ENCODE measurements around the gene RSL1D1. TPM values are rescaled to one million over a fixed set of nuclear protein-coding genes. Genes with fewer than 3 reads are reported as not detected.

The RSL1D1 gene
- 170 TPM for total RNA-seq

GRCh38 chr16:11851294-11852091 lies at the start of gene RSL1D1:
TSS of gene RSL1D1 (minus strand) at chr16:11851542. CDS start at chr16:11851512, 30 bp downstream.
- DNase-seq (ENCODE audit: low spot score): peak; percentile 94

GRCh38 chr16:11901091-11901490 lies 49.7 kb upstream of the RSL1D1 start:
- no peak for DNase-seq (ENCODE audit: low spot score)

- no peak for DNase-seq (ENCODE audit: low spot score)
These were observed 45.3 kb upstream of the RSL1D1 start for GRCh38 chr16:11896486-11897176.

DNA sequence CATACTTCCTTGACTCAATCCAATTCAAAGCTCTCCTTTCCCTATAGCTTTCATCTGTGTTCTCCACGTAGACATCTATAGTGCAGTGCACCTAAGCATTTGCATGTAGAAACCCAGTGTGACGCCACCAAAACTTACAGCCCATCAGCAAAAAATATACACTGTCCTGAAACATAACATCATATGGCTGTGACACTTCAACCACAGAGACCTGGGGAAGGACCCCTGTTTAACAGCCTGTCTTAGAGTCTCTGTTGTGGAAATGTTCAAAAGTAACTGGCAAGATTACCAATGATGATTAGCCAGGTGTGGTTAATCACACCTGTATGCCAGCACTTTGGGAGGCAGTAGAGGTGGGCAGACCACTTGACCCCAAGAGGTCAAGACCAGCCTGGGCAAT lies 42.2 kb upstream of the RSL1D1 start:
- no peak for DNase-seq (ENCODE audit: low spot score)

DNA sequence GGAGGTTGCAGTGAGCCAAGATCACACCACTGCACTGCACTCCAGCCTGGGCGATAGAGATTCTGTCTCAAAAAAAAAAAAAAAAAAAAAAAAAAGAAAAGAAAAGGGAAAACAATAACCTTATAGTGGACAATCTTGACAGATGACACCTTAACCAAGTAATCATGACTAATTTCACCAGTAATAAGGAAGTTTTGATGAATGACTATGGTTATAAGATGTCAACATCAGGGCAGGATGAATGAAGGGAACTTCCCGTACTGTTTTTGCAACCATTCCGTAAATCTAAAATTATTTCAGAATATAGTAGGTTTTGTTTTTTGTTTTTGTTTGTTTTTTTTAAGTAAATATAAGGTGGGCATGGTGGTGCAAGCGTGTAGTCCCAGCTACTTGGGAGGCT lies 41.4 kb upstream of the RSL1D1 start:
- DNase-seq (ENCODE audit: low spot score): no peak

DNA sequence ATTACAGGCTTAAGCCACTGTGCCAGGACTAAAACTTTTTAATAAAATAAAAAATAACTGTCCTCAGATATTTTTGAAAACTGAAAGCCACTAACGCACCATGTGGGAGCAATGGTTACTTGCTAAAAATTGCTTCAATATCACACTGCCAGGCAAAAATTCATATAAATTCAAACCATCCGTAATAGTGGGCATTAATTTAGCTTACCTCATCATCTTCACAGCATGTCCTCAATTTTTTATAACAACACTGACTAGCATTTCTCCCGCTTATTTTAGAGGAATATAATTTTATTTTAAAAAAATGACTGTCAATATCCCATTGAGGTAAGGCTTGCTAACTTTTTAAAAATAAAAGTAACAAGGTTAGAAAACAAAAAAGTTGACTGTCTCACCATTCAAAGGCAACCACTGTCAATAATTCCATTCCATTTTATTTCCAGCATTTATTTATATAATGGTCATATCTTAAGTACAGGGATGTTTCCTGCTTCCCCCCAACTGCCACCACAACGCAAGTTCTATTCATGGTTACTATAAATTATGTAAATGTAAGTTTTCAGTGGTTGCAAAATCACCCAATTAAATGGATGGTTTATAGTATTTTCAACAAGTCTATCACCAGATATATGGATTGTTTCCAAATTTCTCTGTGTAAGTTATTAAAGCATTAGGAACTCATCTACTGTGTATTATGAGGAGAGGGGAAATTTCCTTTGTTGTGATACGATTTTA lies 39.1 kb upstream of the RSL1D1 start:
- no peak for DNase-seq (ENCODE audit: low spot score)

GRCh38 chr16:11886881-11887280 lies 35.5 kb upstream of the RSL1D1 start:
- no peak for DNase-seq (ENCODE audit: low spot score)

DNA sequence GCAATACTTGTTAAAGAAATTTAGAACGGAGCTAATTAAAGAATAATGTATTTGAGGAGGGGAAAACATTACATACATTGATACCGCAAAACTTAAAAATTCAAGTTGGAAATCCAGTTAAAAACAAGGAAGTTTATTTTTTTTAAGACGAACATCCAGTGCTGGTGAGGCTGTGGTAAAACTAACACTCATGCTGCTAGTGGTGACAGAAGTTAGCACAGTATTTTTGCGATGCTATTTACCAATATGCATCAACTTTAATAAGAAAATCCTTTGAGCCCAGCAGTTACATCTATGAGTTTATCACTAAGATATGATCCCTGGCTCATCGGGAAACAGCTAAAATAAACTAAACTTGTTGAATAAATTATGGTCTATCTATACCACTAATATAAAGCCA lies 32.7 kb upstream of the RSL1D1 start:
- DNase-seq (ENCODE audit: low spot score): no peak

DNA sequence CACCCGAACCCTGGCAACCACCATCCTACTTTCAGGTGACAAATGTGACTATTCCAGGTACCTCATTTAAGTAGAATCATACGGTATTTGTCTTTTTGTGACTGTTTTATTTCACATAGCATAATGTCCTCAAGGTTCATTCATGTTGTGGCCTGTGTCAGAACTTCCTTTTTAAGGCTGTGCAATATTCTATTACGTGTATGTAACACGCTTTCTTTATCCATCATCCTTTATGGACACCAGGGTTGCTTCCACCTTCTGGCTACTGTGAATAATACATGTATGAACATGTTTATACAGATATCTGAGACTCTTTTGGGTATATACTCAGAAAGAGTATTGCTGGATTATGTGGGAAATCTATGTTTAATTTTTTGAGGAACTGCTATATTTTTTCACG lies 28.7 kb upstream of the RSL1D1 start:
- no peak for DNase-seq (ENCODE audit: low spot score)

GRCh38 chr16:11877374-11877773 lies 26.0 kb upstream of the RSL1D1 start:
- no peak for DNase-seq (ENCODE audit: low spot score)

DNA sequence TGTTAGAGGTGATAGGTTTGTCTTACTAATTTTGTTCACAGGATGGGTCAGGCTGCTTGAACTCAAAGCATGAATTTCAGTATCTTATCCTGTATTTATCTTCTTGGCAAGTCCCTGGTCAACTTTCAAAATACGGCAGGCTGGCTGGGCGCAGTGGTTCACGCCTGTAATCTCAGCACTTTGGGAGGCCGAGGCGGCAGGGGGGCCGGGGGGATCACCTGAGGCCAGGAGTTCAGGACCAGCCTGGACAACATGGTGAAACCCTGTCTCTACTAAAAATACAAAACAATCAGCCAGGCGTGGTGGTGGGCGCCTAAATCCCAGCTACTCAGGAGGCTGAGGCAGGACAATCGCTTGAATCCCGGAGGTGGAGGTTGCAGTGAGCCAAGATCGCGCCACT lies 25.0 kb upstream of the RSL1D1 start:
- DNase-seq (ENCODE audit: low spot score): no peak

- DNase-seq (ENCODE audit: low spot score): no peak
These were observed 24.4 kb upstream of the RSL1D1 start for GRCh38 chr16:11875721-11876120.

DNA sequence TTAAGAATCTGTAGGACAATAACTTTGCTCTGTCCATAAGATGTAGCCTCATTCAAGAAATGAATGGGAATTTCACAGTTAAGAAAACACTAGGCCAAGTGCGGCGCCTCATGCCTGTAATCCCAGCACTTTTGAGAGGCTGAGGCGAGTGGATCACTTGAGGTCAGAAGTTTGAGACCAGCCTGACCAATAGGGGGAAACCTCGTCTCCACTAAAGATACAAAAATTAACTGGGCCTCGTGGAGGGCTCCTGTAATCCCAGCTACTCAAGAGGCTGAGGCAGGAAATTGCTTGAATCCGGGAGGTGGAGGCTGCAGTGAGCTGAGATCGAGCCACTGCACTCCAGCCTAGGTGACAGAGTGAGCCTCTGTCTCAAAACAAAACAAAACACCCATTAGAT lies 19.9 kb upstream of the RSL1D1 start:
- DNase-seq (ENCODE audit: low spot score): no peak

DNA sequence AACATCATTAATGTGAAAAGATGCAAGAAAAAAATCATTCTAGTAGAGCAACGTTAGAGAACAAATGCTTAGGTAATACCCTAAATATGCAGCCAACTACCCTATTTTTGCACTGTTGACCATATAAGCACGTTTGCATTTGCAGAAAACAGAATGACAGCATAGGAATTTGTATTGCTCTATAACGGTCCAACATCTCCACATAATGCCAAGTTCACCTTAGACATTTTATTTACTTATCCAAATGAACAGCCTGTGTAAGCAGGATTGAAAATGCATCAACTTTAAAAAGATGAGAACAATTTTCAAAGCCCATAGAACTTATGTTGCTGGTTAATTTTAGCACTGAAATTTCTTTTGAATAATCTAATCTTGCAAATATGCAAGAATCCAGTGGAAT lies 19.1 kb upstream of the RSL1D1 start:
- no peak for DNase-seq (ENCODE audit: low spot score)

DNA sequence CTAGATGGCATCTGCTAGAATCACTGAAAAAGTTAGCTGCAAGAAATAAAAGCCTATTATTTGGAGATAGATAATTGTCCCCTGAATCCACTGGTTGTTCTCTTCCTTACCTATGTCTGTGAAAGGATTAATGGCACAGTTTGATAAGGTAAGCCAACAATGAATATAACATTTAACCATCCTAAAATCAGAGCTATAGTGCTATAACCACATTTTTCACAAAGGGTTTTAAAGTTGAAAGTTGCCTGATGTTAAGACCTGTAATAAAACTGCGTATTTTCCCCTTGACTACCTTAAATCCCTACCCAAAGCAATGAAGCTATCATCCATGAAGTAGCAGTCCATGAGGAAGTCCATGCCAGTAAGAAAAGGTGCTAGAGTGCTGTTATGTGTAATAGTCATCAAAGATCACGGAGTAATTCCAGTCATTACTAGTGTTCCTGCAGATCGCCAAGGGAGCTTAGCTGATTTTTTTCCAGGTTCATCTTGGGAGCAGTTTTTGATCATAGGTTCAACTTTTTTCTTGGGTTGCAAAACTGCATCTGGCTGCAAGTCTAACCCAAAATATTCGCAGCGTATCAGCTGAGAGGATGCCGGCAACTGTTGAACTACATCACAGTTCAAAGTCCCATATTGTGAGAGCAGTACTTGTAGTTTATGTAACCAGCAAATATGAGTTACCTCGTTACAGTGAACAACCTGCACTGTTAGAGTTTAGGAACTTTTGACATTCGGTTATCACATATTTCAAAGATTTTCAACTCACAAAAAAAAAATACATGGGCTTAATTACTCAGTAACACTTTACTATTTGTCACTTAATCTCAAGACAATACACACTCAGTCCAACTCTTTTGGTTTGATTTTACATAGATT lies 18.2 kb upstream of the RSL1D1 start:
- no peak for DNase-seq (ENCODE audit: low spot score)

DNA sequence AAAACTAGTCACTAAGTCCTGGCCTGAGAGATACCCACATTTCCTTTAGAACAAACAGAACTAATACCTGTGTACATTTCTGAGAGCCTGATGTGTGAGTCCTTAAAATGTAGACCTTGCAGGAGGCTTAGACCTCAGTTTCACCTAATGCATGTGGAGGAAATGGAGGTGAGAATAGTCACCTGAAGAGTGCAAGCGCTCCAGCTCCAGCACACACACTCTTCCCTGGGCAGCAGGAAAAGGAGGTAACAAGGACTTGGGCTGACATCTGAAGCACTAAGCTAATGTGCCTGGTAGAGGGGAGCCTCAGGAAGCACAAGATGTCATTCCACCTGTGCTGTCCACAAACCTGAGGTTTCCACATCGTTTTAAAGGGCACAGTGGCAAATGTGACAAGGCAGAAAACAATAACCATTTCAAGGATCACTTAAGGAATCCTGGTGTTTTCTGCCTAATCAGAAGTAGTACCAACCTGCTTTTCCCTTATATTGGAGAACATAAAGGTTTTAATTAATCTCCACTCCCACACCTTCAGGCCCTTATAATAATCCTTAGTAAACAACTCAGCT lies 17.2 kb upstream of the RSL1D1 start:
- no peak for DNase-seq (ENCODE audit: low spot score)

GRCh38 chr16:11862489-11862888 lies 11.1 kb upstream of the RSL1D1 start:
- DNase-seq (ENCODE audit: low spot score): no peak

GRCh38 chr16:11857161-11857560 lies 5.8 kb upstream of the RSL1D1 start:
- no peak for DNase-seq (ENCODE audit: low spot score)

DNA sequence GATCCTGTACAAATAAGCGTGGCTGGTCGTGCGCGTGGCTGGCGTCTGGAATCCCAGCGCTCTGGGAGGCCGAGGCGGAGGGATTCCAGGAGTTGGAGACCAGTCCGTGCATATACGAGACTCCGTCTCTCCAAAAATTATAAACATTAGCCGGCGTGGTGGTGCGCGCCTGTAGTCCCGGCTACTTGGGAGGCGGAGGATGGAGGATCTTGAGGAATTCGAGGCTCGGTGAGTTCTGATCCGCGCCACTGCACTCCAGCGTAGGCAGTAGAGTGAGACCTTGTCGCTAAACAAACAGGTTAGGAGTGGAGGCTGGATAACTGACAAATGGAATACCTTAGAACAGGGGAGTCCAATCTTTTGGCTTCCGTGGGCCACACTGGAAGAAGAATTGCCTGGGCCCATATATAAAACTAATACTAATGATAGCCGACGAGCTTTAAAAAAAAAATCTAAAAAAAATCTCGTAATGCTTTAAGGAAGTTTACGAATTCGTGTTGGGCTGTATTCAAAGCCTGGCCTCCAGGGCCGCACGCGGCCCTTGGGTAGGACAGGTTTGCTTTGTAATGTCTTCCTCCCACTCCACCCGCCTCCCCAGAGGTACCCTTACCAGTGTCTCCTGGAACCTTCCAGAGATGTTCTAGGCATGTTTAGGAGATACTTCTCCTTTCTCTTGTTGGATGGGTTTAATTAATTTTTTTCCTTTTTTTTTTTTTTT lies 909 bp upstream of the RSL1D1 start:
- no peak for DNase-seq (ENCODE audit: low spot score)

DNA sequence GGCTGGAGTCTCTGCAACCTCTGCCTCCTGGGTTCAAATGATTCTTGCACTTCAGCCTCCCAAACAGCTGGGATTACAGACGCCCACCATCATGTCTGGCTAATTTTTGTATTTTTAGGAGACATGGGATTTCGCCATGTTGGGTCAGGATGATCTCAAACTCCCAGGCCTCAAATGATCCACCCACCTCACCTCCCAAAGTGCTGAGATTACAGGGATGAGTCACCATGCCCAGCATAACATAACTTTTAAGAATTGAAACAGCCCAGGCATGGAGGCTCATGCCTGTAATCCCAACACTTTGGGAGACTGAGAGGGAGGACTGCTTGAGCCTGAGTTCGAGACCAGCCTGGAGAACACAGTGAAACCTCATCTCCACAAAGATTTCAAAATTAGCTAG lies 2.5 kb downstream of the RSL1D1 start:
- no peak for DNase-seq (ENCODE audit: low spot score)

GRCh38 chr16:11844499-11844898 lies 6.8 kb downstream of the RSL1D1 start:
- DNase-seq (ENCODE audit: low spot score): no peak

Measured in ureter (tissue), 1 donor.